ENCODE measurements around the gene SUCLG2. TPM values are rescaled to one million over a fixed set of nuclear protein-coding genes. Genes with fewer than 3 reads are reported as not detected.

SUCLG2 gene
- total and polyA plus RNA-seq, 2 donors (not counting 1 experiment from before 2014, with no cell fraction given) = 56.8 to 87.4 TPM

DNA sequence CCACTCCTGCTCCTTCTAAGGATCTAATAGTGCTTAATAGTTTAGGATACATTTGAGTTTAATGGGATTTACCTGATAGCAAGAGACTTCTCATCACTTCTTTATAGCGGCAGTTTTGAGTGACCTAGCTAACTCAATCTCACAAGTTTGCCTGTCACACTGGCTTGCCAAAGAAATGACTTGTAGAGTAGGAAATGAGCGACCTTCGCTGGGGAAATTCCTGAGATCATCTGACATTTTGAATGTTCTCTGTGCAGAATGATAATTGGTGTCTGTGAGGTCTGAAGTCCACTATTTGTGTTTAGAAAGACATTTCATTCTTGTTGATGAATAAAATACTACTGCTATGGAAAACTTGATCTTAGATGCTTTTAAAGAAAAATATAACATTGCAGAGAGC is 30.3 kb downstream of the SUCLG2 start:
- H2AFZ ChIP-seq (ENCODE audit: low read length) = no peak overlapping the region
- no peaks in the 10 kb centered on the region for H3K4me1 ChIP-seq (ENCODE audit: control insufficient read depth, extremely low read depth, insufficient read depth, low read length)
- H3K9me3 ChIP-seq (ENCODE audit: control insufficient read depth, insufficient read depth, low read depth, low read length) = no peaks in the 10 kb centered on the region
- no peak overlapping the region for H3K27ac ChIP-seq (ENCODE audit: insufficient read depth, low read length)
- no peak overlapping the region for H3K4me3 ChIP-seq (replicated peaks in 1 of 4; ENCODE audit: control extremely low read depth in 1 of 4, insufficient read depth in 1 of 4, low read depth in 3 of 4, low read length in 4 of 4)
- H3K27me3 ChIP-seq (ENCODE audit: control insufficient read depth, insufficient read depth, low read length) = no peaks in the 10 kb centered on the region
- H3K4me2 ChIP-seq (ENCODE audit: extremely low read depth, insufficient read depth, low read length) = no peak overlapping the region
- H4K20me1 ChIP-seq (ENCODE audit: control insufficient read depth, extremely low read depth, insufficient read depth, low read length) = no peaks in the 10 kb centered on the region
- no peak overlapping the region for H3K9ac ChIP-seq (ENCODE audit: insufficient read depth, low read length)
- no peaks in the 10 kb centered on the region for H3K36me3 ChIP-seq (ENCODE audit: control insufficient read depth, insufficient read depth, low read length)
- H3K79me2 ChIP-seq (ENCODE audit: control insufficient read depth, insufficient read depth, low read length) = peaks cover 9% of the 10 kb centered on the region
- no peak for DNase-seq (ENCODE audit: low read depth in 2 of 2)
- TF ChIP-seq EZH2 (IDR thresholded peaks at IDR 0.05; ENCODE audit: low read length, missing control alignments) (no peak), CTCF (conservative IDR thresholded peaks at IDR 0.05 in 1 of 2, IDR thresholded peaks at IDR 0.05 in 1 of 2; ENCODE audit: low read depth in 1 of 2, low read length in 2 of 2) (no peak)

DNA sequence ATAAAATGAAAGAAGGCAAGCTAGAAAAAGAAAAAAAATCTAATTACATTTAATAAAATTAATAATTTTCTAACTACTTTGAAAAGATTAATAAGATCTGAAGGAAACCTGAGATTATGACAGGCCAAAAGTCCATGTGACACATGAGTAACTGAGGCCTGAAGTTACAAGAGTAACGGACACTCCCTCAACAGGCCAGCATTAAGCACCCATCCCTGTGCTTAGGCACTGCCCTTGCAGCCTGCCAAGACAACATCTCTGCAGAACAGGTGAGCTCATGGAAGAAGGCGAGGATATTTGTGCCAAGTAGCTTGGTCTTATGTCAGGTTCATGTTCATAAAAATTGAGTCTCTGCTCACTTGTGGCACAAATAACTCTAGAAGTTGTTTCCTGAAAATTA is 31.8 kb downstream of the SUCLG2 start:
- Histone ChIP-seq H3K4me2 (ENCODE audit: extremely low read depth, insufficient read depth, low read length) (no peak overlapping the region), H3K9ac (ENCODE audit: insufficient read depth, low read length) (no peak overlapping the region), H2AFZ (ENCODE audit: low read length) (no peak overlapping the region), H3K27me3 (ENCODE audit: control insufficient read depth, insufficient read depth, low read length) (no peaks in the 10 kb centered on the region), H3K4me3 (replicated peaks in 1 of 4; ENCODE audit: control extremely low read depth in 1 of 4, insufficient read depth in 1 of 4, low read depth in 3 of 4, low read length in 4 of 4) (no peak overlapping the region), H4K20me1 (ENCODE audit: control insufficient read depth, extremely low read depth, insufficient read depth, low read length) (no peaks in the 10 kb centered on the region), H3K36me3 (ENCODE audit: control insufficient read depth, insufficient read depth, low read length) (no peaks in the 10 kb centered on the region), H3K79me2 (ENCODE audit: control insufficient read depth, insufficient read depth, low read length) (peaks cover 8% of the 10 kb centered on the region), H3K9me3 (ENCODE audit: control insufficient read depth, insufficient read depth, low read depth, low read length) (no peaks in the 10 kb centered on the region), H3K4me1 (ENCODE audit: control insufficient read depth, extremely low read depth, insufficient read depth, low read length) (no peaks in the 10 kb centered on the region), H3K27ac (ENCODE audit: insufficient read depth, low read length) (no peak overlapping the region)
- no peak for TF ChIP-seq EZH2 (IDR thresholded peaks at IDR 0.05; ENCODE audit: low read length, missing control alignments)
- TF ChIP-seq CTCF (conservative IDR thresholded peaks at IDR 0.05 in 1 of 2, IDR thresholded peaks at IDR 0.05 in 1 of 2; ENCODE audit: low read depth in 1 of 2, low read length in 2 of 2) = no peak
- DNase-seq (ENCODE audit: low read depth in 2 of 2) = no peak

DNA sequence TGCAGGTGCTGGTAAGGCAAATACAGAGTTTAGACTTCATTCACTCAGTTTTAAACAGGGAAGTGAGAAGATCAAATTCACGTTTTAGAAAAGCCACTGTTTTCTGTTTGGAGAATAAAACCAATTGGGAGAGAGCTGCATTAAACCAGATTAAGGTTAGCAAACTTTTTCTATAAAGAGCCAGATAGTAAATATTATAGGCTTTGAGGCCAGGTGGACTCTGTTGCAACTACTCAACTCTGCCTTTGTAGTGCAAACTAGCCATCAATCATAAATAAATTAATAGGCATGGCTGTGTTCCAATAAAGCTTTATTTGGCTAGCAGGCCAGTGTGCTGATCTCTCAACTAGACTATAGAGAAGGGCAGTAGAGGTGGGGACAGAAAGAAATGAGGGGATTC is 33.5 kb downstream of the SUCLG2 start:
- no peak overlapping the region for H2AFZ ChIP-seq (ENCODE audit: low read length)
- H3K4me3 ChIP-seq (replicated peaks in 1 of 4; ENCODE audit: control extremely low read depth in 1 of 4, insufficient read depth in 1 of 4, low read depth in 3 of 4, low read length in 4 of 4) = no peak overlapping the region
- no peaks in the 10 kb centered on the region for H4K20me1 ChIP-seq (ENCODE audit: control insufficient read depth, extremely low read depth, insufficient read depth, low read length)
- H3K4me1 ChIP-seq (ENCODE audit: control insufficient read depth, extremely low read depth, insufficient read depth, low read length) = no peaks in the 10 kb centered on the region
- no peak overlapping the region for H3K27ac ChIP-seq (ENCODE audit: insufficient read depth, low read length)
- no peaks in the 10 kb centered on the region for H3K27me3 ChIP-seq (ENCODE audit: control insufficient read depth, insufficient read depth, low read length)
- H3K9ac ChIP-seq (ENCODE audit: insufficient read depth, low read length) = no peak overlapping the region
- H3K79me2 ChIP-seq (ENCODE audit: control insufficient read depth, insufficient read depth, low read length) = peaks cover 8% of the 10 kb centered on the region
- no peaks in the 10 kb centered on the region for H3K9me3 ChIP-seq (ENCODE audit: control insufficient read depth, insufficient read depth, low read depth, low read length)
- TF ChIP-seq CTCF (conservative IDR thresholded peaks at IDR 0.05 in 1 of 2, IDR thresholded peaks at IDR 0.05 in 1 of 2; ENCODE audit: low read depth in 1 of 2, low read length in 2 of 2) = no peak
- TF ChIP-seq EZH2 (IDR thresholded peaks at IDR 0.05; ENCODE audit: low read length, missing control alignments) = no peak
- H3K4me2 ChIP-seq (ENCODE audit: extremely low read depth, insufficient read depth, low read length) = no peak overlapping the region
- no peaks in the 10 kb centered on the region for H3K36me3 ChIP-seq (ENCODE audit: control insufficient read depth, insufficient read depth, low read length)
- no peak for DNase-seq (ENCODE audit: low read depth in 2 of 2)
